ENCODE data around the gene DHRSX.
"Not testable (repeated sequence)": the region's sequence is repeated elsewhere in the genome, so short reads cannot be mapped to it uniquely, and the experiment has no call there.

The DHRSX gene

DNA sequence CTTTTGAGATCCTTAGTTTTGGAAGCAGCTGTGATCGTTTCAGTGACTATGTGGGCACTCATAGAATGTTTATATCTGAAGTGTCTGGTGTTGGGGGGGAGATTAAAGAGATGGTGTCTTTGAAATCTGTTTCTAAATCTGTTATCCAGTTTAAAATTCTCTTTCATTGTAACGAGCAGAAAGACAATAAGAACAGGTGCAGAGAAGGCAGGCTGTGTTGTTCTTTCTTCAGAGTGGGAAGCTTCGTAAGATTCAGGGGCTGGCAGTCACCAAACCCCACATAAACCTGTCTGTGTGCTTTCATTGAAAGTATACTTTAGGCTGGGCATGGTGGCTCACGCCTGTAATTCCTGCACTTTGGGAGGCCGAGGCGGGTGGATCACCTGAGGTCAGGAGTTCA, 16.3 kb upstream of the DHRSX start:
- no peak for DNase-seq

DNA sequence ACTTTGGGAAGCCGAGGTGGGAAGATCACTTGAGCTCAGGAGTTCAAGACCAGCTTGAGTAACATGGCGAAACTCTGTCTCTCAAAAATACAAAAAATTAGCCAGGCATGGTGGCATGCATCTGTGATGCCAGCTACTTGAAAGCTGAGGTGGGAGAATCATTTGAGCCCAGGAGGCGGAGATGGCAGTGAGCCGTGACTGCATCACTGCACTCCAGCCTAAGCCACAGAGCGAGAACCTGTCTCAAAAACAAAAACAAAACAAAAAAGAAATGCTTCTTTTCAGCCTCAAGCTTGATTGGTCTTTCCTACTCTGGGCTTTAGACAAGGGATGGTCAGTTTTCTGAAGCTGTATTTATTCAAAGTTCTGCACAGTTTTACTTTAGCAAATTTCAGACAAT, 15.8 kb upstream of the DHRSX start:
- DNase-seq = no peak

DNA sequence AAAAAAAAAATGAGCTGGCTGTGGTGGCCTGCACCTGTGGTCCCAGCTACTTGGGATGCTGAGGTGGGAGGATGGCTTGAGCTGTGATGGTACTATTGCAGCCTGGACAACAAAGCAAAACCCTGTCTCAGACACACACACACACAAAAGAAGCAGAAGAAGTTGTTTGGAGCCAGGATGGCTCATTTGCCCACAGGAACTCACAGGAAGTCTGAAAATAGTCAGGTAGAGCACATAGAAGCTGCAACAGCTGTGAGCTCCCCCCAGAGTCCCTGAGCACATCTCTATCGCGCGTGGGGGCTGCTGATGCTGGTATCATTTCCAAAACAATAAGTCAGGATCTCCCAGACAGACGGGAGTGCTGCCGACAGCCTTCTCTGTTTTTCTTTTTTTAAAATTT, 13.4 kb upstream of the DHRSX start:
- DNase-seq = no peak

DNA sequence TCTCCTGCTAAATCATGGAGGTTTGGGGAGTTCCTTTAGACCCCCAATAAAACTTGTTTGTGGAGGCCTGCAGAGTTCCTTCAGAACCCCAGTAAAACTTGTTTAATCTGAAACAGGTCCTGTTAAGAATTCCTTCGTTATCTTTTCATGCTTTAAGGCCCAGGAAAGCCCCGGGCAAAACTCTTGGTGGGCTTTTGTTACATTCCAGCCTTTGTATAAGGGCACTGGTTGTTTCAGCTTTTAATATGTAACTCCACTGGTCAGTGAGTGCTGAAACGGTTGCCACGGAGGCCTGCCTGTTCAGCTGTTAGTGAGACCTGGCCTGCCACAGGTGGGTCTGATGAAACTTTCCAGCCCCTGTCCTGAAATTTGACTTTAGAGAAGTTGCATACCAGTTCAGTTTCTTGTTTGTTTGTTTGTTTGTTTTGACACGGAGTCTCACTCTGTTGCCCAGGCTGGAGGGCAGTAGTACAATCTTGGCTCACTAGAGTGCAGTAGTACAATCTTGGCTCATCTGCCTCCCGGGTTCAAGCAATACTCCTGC, 12.4 kb upstream of the DHRSX start:
- DNase-seq = no peak

DNA sequence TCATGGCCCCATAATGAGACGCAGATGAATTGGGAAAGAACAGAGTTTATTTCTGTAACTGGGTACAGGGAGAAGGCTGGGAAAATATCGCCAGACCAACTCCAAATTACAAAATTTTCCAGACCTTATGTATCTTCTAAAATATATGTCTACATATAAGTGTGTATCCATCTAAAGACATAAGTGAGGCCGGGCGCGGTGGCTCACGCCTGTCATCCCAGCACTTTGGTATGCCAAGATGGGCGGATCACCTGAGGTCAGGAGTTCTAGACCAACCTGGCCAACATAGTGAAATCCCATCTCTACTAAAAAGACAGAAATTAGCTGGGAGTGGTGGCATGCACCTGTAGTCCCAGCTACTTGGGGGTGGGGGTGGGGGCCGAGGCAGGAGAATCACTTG, 11.7 kb upstream of the DHRSX start:
- DNase-seq = no peak

DNA sequence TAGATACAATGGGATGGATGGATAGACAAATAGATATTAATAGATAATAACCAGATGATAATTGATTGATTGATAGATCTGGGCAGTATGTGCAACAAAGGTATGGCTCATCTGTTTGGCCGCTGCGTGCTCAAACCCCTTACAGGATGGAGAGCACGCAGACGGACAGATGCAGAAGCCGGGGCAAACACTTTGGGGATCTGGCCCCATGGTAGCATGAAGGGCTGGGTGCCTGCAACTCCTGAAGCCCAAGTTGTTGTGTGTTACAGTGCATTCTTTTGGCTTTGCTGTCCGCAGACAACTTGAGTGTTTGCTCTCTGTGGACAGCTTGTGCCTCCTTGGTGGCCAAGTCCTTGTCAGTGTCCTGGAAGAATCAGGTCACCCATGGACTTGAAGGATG, 10.6 kb upstream of the DHRSX start:
- no peak for DNase-seq

DNA sequence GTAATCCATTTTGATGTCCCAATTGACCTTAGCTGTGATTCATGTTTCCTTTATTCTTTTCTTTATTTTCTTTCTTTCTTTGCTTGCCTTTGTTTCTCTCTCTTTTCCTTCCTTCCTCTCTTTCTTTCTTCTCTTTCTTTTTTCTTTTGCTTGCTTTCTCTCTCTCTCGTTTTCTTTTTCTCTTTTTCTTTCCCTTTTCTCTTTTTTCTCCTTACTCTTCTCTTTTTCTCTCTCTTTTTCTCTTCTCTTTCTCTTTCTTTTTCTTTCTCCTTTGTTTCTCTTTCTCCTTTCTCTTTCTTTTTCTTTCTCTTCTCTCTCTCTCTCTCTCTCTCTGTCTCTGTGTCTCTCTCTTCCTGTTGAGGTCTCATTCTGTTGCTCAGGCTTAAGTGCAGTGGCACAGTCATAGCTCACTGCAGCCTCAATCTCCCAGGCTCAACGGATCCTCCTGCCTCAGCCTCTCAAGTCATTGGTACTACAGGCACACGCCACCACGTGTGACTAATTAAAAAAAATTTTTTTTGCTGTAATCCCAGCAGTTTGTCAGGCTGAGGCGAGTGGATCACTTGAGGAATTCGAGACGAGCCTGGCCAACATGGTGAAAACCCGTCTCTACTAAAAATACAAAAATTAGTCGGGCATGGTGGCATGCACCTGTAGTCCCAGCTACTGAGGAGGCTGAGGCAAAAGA, 8.0 kb upstream of the DHRSX start:
- no peak for DNase-seq

DNA sequence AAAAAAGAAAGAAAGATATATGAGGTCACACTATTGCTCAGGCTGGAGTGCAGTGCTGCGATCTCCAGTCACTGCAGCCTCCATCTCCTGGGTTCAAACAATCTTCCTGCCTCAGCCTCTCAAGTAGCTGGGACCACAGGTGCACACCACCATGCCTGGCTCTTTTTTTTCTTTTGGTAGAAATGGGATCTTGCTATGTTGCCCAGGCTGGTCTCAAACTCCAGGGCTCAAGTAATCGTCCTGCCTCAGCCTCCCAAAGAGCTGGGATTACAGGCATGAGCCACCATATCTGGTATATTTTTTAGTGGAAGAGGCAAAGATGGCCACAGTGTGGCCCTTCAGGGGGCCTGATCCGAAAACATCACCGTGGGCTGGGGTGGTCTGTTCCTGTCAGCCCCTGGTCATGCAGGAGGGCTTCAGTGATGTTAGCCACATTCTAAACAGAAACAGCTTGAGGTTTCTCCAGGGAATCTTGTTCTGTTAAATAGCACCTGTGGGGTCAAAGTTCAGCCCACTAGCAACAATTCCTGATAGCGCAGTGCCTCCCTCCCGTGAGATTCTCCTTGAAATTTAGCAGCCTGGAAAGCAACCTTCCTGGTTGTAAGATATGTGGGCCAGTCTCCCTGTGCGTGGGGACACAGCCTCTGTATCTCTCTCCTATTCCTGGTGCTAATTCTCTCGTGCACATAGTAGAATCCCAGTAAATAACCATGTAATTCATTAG, 7.3 kb upstream of the DHRSX start:
- DNase-seq = no peak

DNA sequence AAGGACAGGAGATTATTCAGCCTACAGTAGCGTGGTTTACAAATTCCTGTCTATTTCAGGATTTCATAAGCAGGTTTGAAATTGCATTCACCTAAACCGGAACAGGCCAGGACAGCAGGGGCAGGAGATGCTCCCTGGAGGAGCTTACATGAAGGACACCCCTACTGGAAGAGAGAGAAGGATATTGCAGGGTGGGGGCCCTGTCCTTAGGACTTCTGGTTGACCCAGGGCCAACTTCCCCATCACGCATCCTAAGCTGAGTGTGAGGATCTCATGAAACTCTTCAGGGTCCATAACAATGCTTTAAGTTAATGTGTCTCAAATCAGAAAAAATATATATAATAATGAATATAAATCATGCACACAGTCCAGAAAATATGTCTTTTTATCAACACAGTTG, 6.4 kb upstream of the DHRSX start:
- no peak for DNase-seq

DNA sequence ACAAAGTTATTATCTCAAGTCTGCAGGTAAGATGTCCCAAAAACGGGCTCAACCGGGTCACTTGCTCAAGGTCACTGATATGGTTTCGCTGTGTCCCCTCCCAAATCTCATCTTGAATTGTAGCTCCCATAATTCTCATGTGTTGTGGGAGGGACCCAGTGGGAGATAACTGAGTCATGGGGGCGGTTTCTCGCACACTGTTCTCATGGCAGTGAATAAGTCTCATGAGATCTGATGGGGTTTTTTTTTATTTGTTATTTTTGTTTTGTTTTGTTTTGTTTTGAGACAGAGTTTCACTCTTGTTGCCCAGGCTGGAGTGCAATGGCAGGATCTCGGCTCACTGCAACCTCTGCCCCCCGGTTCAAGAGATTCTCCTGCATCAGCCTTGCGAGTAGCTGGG, 4.6 kb upstream of the DHRSX start:
- DNase-seq = not testable (repeated sequence)

DNA sequence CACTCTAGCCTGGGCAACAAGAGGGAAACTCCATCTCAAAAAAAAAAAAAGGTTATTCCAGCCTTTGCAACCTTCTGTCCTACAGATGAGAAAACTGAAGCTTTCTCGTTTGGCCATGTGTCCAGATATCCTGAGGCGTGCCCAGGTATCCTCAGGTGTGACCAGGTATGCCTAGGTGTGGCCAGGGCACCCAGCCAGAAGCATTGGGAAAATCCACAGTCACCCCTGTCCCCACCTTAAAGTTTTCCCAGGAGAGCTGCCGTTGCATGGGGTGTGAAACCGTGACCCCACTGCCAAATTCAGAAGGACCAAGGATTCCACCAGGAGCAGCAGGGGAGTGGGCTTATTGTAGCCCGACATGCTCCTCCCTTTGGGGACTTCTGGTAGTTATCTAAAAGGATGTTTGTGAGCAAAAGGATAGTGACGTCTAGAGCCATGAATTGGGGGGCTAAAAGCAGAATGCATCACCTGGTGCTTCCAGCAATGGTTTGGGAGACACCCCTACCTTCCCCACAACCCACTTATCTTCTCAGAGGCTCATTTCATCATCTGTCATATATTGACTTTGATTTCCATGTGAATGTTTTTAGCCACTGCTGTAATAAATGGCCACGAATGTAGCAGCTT, 4.0 kb upstream of the DHRSX start:
- no peak for DNase-seq

DNA sequence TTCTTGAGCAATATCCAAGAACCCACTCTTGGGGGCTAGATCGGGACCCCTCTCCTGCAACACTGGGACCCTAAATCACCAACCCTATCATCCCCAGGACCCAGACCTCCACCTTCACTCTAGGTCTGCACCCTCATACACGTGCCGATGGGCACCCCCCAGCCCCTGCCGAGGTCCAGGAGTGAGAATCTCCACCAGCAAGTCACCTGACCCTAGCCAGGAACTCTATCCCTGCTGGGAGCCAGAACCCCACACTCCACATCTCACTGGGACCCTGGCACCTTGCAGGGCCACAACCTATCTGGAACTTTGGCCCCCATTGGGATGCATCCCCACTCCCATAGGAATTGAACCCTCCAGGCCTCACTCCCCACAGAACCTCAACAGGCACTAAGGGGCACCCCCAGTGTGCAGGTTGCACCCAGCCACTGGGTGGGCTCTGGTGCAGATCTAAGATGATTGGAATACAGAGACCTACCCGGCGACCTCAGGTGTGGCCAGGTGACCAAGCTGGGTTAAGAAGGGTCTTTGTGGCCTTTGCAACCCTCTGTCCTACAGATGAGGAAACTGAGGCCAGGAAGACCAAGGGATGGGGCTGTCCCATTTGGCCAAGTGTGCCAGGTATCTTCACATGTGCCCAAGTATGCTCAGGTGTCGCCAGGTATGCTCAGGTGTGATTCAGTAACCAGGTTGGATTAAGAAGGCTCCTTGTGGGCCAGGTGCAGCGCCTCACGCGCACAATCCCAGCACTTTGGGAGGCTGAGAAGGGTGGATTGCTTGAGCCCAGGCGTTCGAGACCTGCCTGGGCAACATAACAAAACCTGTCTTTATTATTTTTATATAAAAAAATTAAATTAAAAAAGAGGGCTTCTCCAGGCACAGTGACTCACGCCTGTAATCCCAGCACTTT, 3.1 kb upstream of the DHRSX start:
- DNase-seq = no peak

DNA sequence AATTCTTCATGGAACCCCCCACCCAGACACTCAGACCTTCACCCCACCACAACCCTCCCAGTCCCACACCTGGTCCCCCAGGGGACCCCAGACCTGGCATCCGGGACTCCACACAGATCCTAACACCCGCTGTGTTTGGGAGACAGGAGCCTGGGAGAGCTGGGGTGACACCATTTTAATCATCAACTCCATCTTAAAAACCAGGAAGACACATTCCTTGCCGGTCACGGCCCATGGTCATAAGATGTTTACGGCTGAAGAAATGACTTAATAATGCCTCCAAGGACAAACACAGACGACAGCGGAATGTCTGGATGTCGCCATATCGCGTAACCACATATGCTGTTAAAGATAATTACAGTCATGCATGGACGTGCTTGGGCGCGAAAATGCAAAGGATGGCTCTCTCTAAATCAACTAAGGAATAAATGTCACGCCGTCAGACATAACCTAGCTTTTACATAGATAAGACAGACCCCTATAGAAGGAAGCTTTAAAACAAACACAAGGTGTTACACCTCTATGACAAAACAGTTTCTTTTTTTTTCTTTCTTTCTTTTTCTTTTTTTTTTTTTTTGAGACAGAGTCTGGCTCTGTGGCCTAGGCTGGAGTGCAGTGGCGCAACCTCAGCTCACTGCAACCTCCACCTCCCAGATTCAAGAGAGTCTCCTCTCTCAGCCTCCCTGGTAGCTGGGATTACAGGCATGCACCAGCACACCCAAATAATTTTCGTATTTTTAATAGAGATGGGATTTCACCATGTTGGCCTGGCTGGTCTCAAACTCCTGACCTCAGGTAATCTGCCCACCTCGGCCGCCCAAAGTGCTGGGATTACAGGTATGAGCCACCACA, 2.1 kb upstream of the DHRSX start:
- DNase-seq = no peak

DNA sequence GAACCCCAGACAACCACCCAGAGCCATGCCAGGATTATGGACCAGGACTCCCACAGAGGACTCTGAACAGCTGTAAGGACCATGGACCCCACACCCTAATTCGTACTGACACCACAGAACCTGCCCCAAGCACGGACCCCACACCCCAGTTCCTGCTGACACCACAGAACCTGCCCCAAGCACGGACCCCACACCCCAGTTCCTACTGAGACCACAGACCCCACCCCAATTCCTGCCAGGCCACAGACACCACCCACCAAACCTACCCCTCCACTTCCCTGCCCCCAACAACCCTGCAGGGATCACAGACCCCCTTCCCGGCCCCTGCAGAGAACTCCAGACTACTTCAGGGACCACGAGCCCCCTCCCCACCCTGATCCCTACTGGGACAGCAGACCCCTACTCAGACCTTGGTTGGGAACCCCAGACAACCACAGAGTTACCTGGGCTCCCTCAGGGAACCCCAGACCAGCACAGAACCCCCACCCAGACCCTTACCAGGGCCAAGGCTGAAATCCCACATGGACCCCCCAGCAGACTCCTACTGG, 1.4 kb upstream of the DHRSX start:
- no peak for DNase-seq

DNA sequence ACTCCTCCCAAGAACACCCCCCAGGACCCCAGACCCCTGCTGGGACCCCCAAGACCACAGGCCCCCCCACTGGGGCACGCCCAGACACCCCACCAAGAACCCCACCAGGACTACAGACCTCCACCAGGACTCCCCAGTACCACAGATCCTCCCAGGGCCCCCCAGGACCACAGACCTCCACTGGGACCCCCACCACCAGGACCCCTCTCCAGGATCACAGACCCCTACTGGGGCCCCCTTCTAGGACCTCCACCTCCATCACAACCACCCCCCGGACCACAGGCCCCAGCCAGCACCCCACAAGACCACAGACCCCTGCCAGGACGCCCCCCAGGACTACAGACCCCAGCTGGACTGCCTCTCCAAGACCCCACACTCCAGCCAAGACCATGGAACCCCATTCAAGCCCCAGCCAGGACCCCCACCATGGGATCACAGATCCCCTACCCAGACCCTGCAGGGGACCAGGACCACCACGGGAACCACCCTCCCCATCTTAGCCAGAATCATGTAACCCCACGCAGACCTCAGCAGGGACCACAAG, 855 bp upstream of the DHRSX start:
- DNase-seq = no peak

DNA sequence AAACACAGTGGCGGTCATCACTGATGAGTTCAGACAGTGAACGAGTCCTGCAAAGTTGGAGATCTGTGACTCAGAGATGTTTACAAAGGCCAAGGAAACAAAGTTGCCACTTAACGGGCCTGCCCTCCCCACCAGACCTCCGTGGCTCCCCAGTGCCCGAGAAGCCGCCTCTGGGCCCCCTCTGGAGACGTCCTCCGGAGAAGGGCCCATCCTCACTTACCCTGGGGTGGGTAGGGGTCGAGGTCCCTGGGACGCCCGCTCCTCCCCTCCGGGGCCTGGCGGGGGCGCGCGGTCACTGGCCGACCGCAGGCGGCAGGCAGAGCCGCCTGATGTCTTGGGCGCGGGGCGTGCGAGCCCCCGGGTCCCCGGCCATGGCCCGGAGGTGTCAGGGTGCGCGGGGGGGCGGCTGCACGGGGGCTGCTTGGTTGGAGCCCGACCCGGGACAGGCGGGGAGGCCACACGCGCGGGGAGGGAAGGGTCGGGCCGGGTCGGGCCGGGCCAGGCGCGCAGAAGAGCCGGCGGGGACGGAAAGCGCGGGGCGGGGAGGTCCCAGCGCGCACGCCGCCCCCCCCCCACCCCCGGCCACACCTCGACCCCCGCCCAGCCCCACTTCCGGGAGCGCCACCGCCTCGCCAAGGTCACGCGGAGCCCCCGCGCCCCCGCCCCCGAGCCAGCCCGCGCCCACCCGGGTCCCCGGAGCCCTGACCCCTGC, 529 bp downstream of the DHRSX start:
- no peak for DNase-seq

DNA sequence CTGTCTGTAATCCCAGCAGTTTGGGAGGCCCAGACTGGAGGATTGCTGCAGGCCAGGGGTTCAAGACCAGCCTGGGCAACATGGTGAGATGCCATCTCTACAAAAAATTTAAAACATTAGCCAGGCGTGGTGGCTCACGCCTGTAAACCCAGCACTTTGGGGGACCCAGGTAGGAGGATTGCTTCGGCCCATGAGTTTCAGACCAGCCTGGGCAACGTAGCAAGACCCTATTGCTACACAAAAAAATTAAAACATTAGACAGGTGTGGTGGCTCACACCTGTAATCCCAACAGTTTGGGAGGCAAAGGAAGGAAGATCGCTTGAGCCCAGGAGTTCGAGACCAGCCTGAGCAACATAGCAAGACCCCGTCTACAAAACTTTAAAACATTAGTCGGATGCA, 1.3 kb downstream of the DHRSX start:
- no peak for DNase-seq

DNA sequence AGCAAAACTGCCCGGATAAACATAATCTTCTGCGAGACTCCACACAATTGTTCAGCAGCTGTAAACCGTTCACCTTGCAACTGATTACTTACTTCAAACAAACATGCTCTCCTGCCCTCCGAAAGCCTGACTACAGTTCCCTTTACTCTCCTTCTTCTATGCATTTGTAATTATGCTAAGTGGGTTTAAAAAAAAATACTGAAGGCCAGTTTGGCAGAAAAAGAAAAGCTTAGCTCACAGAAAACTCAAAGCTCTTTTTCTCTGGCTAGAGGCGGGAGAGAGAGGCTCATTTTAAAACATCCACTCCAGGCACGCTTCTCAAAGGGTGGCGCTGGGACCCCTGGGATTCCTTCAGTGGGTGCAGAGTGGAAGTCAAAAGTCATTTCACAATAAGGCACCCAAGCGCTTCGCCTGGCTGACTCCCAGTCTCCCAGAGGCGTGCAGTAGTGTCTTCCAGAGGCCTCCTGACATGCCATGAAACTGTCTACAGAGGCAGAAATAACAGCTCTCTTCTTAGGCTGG, 1.9 kb downstream of the DHRSX start:
- DNase-seq = no peak

DNA sequence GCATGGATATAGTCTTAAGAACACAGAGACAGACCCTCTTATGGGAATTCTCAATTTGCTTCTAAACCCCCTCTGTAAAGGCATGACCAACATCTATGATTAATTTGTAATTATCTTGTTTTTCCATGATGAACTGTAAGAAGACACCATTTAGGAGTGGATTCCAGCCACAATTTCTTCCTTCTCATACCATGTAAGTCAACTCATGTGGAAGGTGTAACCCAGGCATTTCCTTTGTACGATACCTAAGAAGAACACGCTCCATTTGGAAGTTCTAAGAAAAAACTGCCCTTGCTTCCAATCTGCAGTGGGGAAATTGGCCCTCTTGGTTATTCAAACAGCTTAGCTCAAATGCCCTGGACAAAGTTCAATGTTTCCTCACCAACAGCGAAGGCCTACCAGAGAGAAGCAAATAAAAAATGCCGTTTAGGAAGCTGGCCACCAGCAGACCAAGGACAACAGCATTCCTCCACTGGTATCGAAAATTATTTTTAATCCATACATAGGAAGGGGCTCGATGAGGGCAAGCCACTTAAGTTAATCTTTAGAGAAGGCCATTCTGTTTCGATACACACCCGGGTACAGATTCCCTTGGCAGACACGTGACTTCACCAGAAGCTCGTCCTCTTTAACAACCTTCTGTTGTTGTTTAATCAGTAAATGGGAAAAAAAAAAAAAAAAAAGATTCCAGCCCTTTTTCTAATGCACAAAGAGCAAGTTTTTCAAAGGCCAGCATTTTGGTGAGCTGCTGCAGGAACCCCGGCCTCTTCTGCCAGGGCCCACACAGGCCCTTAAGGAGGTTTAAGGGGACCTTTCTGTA, 2.6 kb downstream of the DHRSX start:
- DNase-seq = no peak

DNA sequence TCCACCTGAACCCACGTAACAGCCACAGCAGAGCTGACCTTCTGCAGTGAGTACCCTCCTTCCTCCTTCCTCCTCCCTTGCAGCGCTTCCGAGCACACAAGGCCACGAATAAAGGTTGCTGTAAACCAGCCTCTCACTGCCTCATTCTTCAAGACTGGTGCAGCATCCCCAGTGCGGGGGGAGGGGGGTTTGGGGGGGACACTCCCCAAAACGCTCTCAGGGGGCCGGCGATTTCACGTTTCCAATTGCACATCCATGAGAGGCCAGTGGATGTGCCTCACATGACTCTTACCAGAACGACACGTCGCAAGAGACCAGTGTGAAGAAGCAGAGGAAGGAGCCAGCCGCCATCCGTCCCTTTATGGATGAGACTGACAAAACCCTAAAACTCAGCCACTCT, 5.2 kb downstream of the DHRSX start:
- DNase-seq = no peak

Data from CD4-positive, alpha-beta T cell treated with Interleukin-21 for 1 hour (primary cell).